GM18519 (cell line): ENCODE results near the gene PRSS53.
"Not testable (repeated sequence)": the region's sequence is repeated elsewhere in the genome, so short reads cannot be mapped to it uniquely, and the experiment has no call there.

ENCODE experiments used
- ATAC-seq: cut with Tn5 transposase; IDR thresholded peaks from one replicate; pipeline ENCODE4 v1.9.1; 2021; ENCODE audit warnings: mild to moderate bottlenecking, moderate library complexity; ENCODE audit not compliant: unreplicated experiment, low FRiP score

Gene PRSS53

DNA sequence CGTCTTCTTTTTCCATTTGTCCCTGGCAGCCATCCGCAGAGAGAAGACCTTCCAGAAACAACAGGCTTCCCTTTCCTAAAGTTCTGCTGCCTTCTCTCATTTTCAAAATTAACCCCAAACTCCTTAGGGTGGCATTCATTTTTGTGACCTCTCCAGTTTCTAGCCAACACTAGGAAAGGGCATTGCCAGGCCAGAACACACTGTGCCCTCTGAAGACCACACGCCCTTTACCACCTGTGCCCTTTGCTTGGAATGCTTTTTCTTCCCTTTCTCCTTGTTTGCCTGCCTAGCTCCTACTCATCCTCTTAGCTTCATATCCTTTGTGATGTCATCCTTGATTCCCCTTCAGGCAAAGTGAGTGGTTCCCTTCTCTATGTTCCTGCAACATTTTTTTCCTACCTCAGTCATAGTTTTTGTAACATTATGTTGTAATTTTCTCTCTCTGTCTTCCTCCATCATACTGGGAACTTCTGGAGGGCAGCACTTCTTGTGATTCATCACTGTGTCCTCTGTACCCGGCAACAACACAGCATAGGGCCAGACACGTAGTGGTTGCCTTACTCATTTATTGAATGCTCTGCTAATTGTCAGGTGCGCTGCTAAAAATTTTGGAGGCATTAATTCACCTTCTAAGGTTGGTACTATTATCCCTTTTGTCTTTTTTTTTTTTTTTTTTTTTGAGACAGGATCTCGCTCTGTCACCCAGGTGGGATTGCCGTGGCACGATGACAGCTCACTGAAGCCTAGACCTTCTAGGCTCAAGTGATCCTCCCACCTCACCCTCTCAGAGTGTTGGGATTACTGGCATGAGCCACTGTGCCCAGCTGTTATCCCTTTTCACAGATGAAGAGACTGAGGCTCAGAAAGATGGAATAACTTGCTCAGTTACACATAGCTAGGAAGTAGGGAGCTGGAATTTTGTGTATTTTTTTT lies 29.7 kb upstream of the PRSS53 start:
- ATAC-seq: no peak

DNA sequence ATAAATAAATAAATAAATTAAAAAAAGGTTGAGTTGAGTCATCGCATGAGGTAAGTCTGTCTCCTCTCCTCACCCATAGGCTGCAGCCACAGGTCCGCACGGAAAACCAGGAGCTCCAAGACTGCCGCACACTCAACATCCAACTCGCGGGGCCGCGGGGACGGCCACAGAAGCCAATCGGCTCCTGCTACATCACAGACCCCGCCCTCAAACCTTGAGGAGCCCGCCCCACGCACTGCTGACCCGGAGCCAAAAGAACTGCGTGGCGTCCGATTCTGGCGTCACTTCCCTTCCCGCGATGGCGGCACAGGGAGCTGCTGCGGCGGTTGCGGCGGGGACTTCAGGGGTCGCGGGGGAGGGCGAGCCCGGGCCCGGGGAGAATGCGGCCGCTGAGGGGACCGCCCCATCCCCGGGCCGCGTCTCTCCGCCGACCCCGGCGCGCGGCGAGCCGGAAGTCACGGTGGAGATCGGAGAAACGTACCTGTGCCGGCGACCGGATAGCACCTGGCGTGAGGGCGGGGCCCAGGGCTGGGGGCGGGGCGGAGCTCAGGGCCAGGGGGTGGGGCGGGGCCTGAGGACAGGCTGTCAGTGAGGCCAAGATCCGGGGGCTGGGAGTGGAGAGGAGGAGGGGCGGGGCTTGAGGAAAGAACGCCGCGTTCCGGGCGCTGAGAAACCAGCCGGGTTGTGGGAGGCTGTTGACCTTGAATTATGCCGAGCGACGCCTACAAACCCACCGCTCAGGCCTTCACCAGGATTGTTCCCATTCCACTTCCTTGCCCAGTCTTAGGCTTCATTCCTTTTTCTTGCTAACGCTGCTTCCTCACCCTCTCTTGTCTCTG lies 28.9 kb upstream of the PRSS53 start, which contains the start of gene KAT8:
TSS of gene KAT8 (plus strand) at position 281 of the 839 bp plus-strand sequence. CDS start at position 299, 18 bp downstream.
- ATAC-seq: peak; percentile 70

- ATAC-seq: no peak
Observed at GRCh38 chr16:31114468-31114867, 25.7 kb upstream of the PRSS53 start.

GRCh38 chr16:31113121-31114120 lies 24.7 kb upstream of the PRSS53 start:
- ATAC-seq: no peak

GRCh38 chr16:31112711-31113110 lies 24.0 kb upstream of the PRSS53 start:
- ATAC-seq: no peak

- no peak for ATAC-seq
Observed at GRCh38 chr16:31111881-31112466, 23.2 kb upstream of the PRSS53 start.

GRCh38 chr16:31110106-31111034 lies 21.6 kb upstream of the PRSS53 start:
- no peak for ATAC-seq

DNA sequence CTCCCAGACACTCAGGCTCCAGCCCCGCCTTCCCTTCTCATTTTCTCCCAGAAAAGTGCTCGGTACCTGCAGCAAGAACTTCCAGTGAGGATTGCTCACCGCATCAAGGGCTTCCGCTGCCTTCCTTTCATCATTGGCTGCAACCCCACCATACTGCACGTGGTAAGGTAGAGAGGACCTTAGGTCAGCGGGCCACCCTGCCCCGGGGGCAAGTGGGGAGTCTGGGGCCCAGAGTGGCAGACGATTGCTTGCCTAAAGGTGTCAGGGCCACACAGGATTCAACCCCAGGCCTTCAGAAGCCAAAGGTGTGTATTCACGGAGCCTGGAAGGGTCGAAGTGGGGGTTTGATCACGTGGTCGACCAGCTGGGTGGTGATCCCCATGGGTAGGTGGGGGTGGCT lies 20.9 kb upstream of the PRSS53 start:
- no peak for ATAC-seq

- no peak for ATAC-seq
Observed at GRCh38 chr16:31108794-31109558, 20.2 kb upstream of the PRSS53 start.

- no peak for ATAC-seq
Observed at GRCh38 chr16:31108035-31108793, 19.5 kb upstream of the PRSS53 start, which contains the start of gene BCKDK. Gene BCKDK (plus strand): TSS chr16:31108386. CDS start chr16:31109224, 838 bp downstream.

DNA sequence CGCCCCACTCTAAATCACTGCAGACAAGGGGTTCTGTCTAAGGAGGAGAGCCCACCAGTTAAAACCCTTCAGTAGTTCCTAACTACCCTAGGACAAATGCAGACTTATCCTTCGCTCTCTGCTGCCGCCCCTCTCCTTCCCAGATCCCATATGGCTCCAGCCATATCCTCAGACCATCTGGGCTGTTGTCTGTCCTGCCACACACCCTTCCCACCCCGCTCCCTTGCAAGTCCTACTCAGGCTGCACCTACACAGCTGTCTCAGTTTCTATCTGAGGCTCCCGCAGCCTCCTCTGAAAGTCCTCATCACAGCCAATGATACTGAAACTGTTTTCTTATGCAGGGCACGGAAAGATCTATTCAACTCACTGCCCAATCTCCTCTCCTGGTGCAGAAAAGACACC lies 18.7 kb upstream of the PRSS53 start:
- ATAC-seq: no peak

DNA sequence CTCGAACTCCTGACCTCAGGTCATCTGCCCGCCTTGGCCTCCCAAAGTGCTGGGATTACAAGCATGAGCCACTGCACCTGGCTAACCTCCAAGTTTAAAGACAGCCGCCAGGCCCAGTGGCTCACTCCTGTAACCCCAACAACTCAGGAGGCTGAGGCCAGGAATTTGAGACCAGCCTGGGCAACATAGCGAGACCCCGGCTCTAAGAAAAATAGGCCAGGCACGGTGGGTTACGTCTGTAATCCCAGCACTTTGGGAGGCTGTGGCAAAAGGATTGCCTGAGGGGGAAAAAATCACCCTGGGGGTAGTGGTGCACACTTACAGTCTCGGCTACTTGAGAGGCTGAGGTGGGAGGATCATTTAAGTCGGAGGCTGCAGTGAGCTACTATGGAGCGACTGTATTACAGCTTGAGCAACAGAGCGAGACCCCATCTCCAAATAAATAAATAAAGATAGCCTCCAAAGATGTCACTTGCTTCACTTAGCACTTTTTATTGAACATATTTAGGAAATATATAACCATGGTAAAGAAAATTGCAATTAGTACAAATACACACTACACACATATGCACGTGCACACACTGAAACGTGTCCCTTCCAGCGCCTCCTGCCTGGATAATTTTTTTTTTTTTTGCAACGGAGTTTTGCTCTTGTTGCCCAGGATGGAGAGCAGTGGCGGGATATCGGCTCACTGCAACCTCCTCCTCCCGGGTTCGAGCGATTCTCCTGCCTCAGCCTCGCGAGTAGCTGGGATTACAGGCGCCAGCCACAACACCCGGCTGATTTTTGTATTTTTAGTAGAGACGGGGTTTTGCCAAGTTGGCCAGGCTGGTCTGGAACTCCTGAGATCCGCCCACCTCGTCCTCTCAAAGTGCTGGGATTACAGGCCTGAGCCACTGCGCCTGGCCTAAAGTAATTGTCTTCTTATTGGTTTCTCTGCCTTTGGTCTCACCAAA lies 18.0 kb upstream of the PRSS53 start:
- ATAC-seq: no peak

GRCh38 chr16:31105677-31106213 lies 17.0 kb upstream of the PRSS53 start:
- no peak for ATAC-seq

DNA sequence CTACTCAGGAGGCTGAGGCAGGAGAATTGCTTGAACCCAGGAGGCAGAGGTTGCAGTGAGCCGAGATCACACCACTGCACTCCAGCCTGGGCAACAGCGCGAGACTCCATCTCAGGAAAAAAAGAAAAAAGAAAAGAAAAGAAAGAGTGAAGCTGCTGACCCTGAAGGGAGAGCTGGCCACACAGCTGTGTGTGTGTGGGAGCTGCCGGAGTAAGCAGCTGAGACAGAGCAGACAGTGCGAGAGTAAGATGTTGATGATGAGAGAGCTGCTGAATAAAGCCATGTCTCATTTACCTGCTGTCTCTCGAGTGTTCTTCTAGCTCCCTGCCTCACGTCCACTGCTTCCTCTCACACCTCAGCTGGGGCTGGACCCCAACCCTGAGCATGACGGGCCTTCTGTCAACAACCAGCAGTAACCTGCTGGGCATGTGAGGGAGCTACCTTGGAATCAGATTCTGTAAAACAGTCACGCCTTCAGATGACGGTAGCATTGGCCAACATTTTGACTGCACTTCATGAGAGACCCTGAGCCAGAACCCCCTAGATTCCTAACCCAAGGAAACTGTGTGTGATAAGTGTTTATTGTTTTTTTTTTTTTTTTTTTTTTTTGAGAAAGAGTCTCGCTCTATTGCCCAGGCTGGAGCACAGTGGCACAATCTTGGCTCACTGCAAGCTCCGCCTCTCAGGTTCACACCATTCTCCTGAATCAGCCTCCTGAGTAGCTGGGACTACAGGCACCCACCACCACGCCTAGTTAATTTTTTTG lies 12.3 kb upstream of the PRSS53 start:
- ATAC-seq: not testable (repeated sequence)
